HCT116 (cell line): ENCODE data around the gene NRP1.

Source experiments
- JUND ChIP-seq: IDR thresholded peaks from 2 replicates; pipeline ENCODE4 v1.6.1; 2012
- POLR2A ChIP-seq: IDR thresholded peaks from 2 replicates; pipeline ENCODE4 v1.7.0; 2011; ENCODE audit warnings: borderline replicate concordance; ENCODE audit not compliant: insufficient read depth, insufficient read length; ENCODE audit errors: extremely low read depth

GRCh38 chr10:33236916-33237315, 97.6 kb downstream of the NRP1 start:
- TF ChIP-seq POLR2A (no peak), JUND (no peak)
